HG03432 (cell line): ENCODE measurements around the gene ATP2B3.

Source experiments
- ATAC-seq: cut with Tn5 transposase; IDR thresholded peaks from one replicate; pipeline ENCODE4 v1.9.1; 2021; ENCODE audit warnings: mild to moderate bottlenecking, moderate library complexity; ENCODE audit not compliant: unreplicated experiment

The ATP2B3 gene

DNA sequence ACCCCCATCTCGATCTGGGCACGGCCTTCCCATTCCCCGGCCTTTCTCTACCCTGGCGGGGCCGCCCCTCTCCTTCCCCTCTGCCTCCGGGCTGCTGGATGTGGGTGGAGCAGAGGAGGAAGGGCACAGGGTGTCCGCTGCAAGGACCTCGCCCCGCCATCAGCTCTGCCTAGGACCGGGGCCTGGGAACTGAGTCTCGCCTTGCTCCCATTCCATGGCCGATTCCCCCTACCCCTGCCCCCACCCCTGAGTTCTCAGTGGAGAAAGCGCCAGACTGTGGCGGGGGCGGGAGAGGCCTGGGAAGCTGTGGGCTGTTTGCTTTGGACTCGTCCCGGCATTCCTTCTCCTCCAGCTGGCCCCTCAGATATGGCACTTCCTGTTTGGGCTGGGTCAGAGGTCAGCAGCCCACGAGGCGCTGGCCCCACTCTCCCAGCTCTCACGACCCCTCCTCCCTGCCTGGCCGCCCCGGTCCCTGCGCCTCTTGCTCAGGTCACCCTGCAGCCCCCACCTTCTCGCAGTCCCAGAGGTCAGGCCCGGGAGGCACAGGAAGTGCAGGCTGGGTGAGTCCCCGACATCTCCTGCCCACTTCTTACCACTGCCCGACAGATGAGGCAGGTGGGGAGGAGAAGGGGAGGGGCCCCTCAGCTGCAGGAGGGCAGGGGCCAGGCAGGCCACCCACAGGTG lies 29.1 kb upstream of the ATP2B3 start:
- ATAC-seq = no peak

DNA sequence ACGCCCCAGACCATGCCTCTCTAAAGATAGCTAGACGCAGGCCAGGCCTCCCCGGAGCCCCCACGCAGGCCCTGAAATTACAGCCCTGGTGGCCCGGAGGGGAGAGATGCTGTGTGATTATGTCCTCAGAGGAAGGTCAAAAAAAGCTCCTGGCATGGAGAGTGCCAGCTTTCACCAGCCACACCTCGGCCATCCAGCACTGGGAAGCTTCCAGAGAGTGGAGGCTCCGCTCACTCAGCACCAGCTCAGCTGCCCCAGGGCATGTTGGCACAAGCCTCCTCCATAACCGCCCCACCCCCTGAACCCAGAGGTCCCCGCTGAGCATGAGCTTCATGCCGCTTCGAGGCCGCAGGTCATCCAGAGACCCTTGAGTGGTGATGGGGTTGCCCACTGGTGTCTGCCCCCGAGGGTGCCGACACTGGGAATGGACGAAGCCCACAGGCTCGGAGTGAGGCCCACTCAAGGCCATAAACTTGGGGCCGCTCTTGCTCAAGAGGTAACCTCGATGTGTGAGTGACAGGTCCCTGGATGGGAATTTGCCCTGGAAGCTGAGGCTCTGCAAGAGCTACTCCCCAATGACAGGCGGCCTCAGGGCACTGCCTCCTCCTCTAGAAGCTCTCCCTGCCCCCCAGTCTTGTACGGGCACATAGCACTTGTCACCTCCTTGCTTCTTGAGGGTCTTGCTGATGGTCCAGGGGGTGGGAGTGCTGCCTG lies 27.1 kb upstream of the ATP2B3 start:
- no peak for ATAC-seq

DNA sequence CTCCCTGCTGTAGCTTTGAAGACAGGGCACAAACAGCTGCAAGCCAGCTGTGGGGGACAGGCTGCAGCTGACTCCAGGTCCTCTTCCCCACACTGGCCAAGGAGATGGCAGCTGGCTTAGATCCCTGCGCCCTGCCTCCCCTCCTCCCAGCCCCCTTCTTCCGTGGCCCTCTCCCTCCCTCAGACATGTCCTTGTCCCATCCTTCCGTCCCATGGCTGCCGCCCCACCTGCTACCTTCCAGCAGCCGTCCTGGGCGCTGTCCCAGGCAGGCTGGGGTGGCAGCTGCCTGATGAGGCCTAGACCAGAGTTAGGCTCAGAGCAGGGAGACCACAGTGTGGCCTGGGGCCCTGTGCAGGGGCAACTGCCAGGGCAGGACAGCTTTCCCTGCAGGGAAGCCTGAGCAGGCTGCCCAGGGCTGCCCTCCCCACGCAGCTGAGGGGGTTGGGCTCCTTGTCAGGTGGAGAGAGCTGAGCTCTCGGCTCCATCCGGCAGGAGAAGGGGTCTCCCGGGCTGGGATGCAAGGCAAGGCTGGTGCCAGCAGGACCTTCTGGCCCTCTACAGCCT lies 26.0 kb upstream of the ATP2B3 start:
- ATAC-seq = no peak

DNA sequence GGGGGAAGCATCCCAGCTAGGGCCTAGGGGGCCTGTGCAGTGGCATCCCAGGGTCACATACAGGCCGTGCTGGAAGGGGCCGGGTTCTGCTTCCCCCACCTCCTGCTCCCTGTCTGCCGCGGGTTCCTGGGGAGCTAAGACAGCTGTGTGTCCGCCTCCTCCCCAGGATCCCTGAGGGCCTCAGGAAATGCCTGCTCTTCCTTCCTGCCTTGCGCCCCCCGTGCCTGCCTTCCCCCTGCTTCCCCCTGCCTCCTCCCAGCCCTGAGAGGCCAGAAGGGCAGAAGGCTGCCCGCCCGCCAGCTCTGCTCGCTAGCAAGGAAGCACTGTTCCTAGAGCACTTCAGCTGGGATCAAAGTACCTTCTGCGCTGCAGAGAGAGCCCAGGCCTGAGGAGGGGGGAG lies 25.5 kb upstream of the ATP2B3 start:
- no peak for ATAC-seq

DNA sequence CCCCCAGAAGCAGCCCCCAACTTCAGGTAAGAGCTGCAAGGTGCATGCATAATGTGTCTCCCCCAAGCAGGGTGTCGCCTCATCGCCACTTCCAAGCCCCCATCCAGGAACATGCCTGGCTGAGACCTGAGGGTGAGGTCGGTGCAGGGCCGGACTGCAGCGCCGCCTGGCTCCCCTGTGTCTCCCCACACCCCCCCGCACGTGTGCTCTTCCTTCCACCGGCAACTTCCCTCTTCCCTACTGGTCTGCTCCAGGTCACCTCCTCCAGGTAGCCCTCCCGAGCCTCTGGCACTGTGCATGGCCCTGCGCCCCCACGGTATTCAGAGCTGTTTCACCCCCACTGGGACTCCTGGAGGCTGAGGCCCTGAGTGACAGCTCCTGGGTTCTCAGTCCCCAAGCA lies 24.9 kb upstream of the ATP2B3 start:
- ATAC-seq = no peak

DNA sequence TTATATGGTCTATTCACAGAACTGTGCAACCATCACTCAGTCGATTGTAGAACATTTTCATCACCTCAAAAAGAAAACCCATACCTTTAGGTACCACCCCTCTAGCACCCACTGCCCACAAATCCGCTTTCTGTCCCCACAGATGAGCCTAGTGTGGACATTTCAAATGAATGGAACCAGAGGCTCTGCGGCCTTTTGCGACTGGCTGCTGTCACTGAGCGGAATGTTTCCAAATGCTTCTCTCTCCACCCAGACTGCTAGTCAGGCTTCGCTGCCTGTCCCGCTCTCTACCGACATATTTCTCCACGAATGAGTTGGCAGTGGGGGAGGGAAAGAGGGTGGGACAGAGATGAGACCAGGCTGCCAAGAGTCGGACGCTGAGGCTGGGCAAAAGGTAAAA lies 24.4 kb upstream of the ATP2B3 start:
- no peak for ATAC-seq

DNA sequence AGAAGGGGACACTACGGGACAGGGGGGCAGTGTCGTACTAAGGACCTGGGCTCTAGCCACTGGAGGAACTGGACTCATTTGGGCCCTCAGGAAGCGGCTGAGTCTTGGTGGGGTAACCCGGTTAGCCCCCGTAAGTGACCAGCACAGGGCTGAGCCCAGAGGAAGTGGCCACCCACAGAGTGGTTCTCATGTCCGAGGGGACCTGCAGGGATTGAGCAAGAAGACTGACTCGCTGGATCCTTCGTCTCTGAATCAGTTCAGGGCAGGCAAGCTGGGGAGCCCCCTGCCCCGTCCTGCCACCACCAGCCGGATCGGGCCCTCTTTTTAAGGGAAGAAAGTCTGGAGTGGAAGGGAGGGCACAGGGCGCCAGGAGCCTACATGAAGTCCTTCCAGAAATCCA lies 23.4 kb upstream of the ATP2B3 start:
- ATAC-seq = no peak

DNA sequence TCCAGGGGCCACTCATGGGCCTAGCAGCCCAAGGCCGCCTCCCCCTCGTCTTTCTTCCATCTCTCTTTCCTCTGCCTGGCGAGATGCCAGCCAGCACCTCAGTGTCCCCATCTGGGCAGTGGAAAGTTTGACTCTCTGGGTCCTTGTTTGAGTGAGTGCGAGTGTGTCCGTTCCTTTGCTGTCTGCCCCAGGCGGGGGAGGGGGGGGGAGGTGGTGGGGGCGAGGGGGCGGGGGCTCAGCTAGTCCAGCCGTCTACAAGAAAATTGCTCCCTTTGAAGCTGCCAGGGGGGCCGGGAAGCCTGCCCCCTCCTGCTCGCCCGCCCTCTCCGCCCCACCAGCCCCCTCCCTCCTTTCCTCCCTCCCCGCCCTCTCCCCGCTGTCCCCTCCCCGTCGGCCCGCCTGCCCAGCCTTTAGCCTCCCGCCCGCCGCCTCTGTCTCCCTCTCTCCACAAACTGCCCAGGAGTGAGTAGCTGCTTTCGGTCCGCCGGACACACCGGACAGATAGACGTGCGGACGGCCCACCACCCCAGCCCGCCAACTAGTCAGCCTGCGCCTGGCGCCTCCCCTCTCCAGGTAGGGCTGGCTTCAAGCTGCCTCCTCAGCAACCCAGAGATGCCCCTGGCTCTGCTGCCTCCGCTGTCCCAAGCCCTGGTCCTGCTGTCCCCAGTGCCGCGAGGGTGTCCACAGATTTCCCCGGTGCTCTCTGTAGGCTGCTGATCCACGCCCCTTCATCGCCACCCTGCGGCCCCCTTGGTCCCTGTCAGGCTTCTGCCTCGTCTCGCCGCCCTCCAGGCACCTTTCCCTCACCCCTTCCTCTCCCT lies 22.7 kb upstream of the ATP2B3 start, which contains the start of gene BGN:
BGN (plus strand) TSS at position 440 of the 821 bp plus-strand sequence. CDS start 9,652 bp downstream, outside the sequence.
- ATAC-seq = no peak

DNA sequence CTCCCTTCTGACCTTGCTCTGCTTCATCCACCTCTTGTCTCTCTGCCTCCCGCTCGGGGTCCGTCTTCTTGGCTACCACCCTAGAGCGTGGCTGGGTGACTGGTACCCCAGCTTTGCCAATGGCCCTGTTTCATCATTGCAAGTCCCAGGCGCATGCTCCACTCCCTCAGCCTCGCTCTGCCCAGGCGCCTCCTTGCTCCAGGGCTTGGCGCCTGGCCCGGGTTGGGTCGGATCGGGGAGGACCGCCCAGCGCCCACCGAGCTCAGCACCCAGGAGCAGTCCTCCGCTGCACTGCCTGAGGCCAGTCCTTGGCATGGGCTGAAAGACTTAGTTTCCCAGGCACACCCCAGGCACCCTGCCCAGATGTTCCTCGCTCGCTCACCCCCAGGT lies 22.1 kb upstream of the ATP2B3 start:
- no peak for ATAC-seq

DNA sequence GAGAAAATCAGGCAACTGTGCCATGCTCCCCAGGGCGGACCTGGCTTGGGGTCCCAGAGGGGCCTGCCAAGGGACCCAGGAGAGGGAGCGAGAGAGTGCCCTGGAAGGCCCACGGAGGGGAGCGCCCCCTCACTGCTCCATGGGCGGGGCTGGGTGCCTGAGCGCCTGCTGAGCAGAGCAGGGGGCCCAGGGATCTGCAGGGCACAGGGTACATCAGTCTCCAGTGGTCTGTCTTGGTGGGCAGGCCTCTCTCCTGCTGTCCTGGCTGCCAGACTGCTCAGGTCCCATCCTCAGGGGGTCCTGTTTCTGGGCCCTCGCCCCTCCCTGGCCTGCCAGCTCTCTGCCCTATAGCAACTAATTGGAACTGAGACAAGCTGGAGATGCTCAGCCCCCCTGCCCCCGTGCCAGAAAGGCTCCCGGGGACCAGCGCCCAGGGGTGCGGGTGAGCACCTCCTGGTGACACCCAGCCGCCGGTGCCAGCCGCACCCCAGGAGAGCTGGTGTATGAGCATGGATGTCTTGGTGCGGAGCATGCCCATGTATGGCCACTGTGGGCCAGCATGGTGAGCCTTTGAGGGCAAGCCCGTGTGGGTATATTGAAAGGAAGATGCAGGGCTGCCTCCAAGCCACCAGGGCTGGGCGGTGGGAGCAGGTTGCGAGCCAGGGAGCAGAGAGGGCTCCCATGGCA lies 21.4 kb upstream of the ATP2B3 start:
- no peak for ATAC-seq

DNA sequence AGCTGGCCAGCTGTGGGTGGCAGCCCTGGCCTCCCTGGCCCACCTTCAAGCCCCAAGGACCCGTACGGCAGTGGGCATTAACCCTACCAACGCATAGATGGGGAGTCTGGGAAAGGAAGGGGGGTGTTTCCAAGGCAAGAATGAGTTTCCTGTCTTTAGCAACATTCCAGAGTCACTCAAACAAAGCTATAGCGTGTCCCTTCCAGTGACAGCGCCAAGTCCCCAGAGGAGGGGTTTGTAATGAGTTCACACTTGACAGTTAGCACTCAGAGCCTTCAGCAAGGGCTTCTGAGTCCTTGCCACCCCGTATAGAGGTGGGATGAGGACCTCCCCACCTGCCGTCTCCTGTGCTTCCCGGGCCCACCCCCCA lies 20.9 kb upstream of the ATP2B3 start:
- ATAC-seq = no peak

DNA sequence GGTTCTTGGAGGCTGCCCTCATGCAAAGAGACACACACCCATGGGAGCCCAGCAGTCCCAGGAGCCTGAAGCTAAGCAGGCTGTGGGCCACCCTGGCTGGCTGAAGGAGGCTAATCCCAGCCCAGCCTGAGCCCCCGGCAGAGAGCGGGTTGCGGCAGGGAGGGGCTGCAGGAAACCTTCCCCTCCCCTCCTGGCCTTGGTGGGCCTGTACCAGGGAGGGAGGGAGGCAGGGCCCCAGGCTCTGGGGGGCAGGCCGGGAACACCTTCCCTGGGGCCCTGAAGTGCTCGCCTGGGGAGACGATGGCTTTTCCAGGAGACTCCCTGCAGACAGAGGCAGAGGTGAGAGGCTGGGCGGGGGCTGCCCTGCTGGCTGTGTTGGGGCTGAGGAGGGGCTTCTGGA lies 19.0 kb upstream of the ATP2B3 start:
- no peak for ATAC-seq

DNA sequence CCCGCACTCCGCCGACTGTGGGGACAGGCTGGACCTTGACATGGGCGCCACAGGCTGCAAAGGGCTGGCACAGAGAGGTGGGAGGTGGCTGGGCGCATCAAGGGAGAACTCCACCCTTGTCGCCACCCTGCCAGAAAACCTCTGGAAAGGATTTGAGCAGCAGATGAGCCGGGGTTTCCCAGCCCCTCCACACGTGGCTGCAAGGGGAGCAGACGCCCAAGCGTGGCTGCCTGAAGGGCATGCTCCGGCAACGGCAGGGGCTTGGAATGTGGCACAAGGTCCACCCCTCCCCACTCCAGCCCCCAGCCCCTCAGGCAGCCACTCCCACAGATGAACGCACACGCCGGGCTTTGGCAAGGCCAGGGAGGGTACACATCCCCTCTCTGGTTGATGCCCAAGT lies 18.1 kb upstream of the ATP2B3 start:
- ATAC-seq = no peak

DNA sequence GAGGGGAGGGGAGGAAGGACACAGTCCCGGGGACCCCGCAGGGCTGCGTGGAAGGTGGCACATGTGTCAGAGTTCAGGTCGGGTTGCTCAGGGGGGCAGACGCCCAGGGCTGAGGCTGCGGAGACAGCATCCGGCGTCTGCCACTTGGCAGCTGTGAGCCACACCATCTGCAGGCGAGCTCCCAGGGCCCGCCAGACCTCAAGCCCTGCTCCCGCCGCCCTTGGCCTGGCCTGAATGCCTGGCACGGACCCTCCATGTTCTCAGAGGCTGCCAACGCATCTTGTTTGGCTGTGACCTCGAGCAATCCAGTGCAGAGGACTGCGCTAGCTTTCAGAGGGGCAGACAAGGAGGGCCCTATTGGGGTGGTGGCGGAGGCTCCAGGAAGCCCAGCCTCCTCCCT lies 17.6 kb upstream of the ATP2B3 start:
- ATAC-seq = no peak

DNA sequence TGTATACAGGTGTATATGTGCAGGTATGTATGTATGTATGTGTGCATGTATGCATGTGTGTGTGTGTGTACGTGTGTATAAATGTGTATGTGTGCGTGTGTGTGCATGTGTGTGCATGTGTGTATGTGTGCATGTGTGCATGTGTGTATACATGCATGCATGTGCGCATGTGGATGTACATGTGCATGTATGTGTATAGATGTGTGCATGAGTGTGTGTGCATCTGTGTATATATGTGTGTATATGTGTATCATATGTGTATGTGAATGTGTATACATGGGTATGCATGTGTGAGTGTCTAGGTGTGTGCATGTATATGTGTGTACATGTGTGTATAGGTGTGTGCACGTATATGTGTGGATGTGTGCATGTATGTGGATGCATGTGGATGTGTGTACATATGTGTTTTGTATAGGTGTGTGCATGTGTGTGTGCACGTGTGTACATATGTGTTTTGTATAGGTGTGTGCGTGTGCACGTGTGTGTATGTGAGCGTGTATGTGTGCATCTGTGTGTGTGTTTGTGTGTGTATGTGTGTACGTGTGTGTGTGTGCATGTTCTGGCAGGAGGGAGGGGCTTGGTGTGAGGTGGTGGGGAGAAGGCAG lies 16.7 kb upstream of the ATP2B3 start:
- ATAC-seq = no peak

DNA sequence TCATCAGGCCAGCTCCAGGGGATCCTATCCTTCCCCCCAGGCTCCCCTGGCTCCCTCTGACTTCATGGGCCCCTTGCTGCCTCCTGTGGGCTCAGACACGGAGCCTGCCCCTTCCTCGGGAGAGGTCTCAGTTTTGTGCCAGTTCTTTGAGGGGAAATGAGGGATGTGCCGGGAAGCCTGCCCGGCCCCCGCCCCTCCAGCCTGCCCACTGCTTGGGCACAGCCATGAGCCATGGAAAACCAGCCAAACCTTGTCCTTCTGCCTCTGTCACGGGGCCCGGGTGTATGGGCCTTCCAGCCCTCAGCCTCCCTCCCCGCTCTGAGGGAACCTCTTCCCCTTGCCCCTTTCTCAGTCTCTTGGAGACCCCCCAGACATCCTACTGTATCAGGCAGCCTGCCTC lies 15.9 kb upstream of the ATP2B3 start:
- no peak for ATAC-seq

DNA sequence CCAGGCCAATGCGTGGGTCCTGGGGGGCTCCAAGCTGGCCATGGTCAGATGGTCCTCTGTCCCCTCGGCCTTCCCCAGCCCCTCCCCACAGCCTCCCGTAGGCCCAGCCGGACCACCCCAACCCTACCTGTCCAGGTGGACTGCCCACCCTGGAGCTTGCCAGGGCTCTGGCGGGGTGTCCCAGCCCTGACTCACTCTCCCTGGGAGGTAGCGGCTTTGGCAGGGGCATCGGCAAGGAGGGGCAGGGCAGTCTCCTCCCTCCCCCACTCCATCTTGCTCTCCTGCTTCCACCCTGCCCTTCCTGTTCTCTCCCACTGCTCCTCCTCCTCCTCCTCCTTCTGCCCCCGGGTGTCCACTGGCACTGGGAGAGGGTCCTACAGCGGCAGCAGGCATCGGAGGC lies 15.3 kb upstream of the ATP2B3 start:
- ATAC-seq = no peak

DNA sequence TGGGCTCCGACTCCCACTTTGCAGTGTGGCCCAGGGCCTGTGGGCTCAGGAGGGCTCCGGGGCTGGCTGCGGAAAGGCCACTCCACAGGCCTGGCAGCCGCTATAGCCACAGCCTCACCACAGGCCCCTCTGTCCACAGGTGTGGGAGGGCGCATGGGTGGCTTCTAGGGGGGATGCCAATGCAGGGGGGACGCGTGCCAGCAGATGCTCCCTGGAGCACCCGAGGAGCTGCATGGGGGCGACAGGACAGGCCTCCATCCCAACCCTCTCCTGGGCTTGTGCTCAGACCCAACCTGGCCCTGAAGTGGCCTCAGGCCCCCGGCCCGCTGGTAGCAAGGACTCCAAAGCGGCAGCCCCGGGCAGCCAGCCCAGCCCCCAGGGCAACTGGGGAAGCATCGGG lies 14.6 kb upstream of the ATP2B3 start:
- ATAC-seq = no peak

DNA sequence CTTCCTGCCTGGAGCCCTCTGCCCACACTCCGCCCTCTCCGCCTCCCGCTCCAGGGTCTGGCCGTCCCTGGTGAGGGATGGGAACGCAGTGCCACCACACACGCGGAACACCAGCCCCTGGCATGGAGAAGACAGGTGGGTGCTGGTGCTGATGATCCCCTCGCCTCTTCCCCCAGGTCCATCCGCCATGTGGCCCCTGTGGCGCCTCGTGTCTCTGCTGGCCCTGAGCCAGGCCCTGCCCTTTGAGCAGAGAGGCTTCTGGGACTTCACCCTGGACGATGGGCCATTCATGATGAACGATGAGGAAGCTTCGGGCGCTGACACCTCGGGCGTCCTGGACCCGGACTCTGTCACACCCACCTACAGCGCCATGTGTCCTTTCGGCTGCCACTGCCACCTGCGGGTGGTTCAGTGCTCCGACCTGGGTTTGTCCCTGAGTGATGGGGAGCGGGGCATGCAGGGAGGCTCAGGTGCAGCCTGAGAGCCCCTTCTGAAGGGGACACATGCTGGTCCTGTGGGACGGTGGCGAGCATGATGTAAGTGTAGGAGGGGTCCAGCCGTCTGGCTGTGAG lies 12.9 kb upstream of the ATP2B3 start:
- no peak for ATAC-seq

DNA sequence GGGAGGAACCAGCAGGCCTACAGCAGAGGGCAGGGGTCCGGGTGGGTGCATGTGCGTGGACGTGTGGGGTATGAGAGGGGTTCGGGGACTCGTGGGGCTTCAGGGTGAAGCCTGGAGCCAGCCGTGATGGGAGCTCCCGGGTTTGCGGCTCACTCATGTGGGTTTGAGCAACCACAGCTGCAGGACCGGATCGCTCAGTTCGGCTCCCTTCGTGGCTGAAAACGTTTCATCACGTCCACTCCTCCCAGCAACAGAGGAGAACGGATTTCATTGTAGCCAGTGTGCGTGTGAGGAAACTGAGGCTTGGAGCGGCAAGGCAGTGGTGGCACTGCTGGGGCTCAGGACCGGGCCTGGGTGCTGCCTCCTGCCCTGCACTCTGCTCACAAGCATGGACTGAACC lies 12.1 kb upstream of the ATP2B3 start:
- ATAC-seq = no peak
